Neural cell (in vitro differentiated cells): ENCODE measurements around the gene SHTN1. TPM values are rescaled to one million over a fixed set of nuclear protein-coding genes. Genes with fewer than 3 reads are reported as not detected.

Experiments used
- H2AFZ ChIP-seq: fragments of 200-600, 300-800 bp; sonication (generic), shearing (Covaris generic); 2 replicates; pipeline ENCODE4 v1.6.0; 2014; ENCODE audit warnings: low read depth, mild to moderate bottlenecking, antibody characterized with exemption, low read length, moderate library complexity
- H3F3A ChIP-seq: fragments of 200-600 bp; shearing (Covaris generic); 2 replicates; pipeline ENCODE4 v1.6.1; 2016; ENCODE audit warnings: mild to moderate bottlenecking, moderate library complexity, mixed read lengths, antibody characterized with exemption, low read length; ENCODE audit not compliant: insufficient read depth, poor library complexity, severe bottlenecking
- H3K27ac ChIP-seq: fragments of 200-600, 300-800 bp; sonication (generic), shearing (Covaris generic); 2 replicates; pipeline ENCODE4 v1.5.1; 2014; ENCODE audit warnings: mild to moderate bottlenecking, low read length, moderate library complexity
- H3K27me3 ChIP-seq: fragments of 300-800, 200-600 bp; sonication (generic), shearing (Covaris generic); 2 replicates; pipeline ENCODE4 v1.6.0; 2014; ENCODE audit warnings: mild to moderate bottlenecking, low read depth, low read length, moderate library complexity; ENCODE audit not compliant: insufficient read depth
- H3K36me3 ChIP-seq: fragments of 300-800, 200-600 bp; sonication (generic), shearing (Covaris generic); 2 replicates; pipeline ENCODE4 v1.5.1; 2014; ENCODE audit warnings: mild to moderate bottlenecking, antibody characterized with exemption, low read length, moderate library complexity; ENCODE audit not compliant: insufficient read depth
- H3K4me2 ChIP-seq: fragments of 300-800, 200-600 bp; sonication (generic), shearing (Covaris generic); 2 replicates; pipeline ENCODE4 v1.6.0; 2014; ENCODE audit warnings: mild to moderate bottlenecking, low read length
- H3K4me3 ChIP-seq: fragments of 300-800, 200-600 bp; sonication (generic), shearing (Covaris generic); 2 replicates; pipeline ENCODE4 v1.5.1; 2014; ENCODE audit warnings: mild to moderate bottlenecking, low read length, moderate library complexity
- H3K79me2 ChIP-seq: fragments of 200-600 bp; shearing (Covaris generic); replicated peaks from 2 replicates; pipeline ENCODE4 v1.6.0; 2014; ENCODE audit warnings: mild to moderate bottlenecking, low read length, moderate library complexity; ENCODE audit not compliant: insufficient read depth
- H3K9ac ChIP-seq: fragments of 300-800, 200-600 bp; sonication (generic), shearing (Covaris generic); 2 replicates; pipeline ENCODE4 v1.6.1; 2016; ENCODE audit warnings: mild to moderate bottlenecking, low read length, mixed read lengths
- H3K9me2 ChIP-seq: fragments of 200-600 bp; shearing (Covaris generic); 2 replicates; pipeline ENCODE4 v1.6.1; 2016; ENCODE audit warnings: mild to moderate bottlenecking, low read length, mixed read lengths; ENCODE audit not compliant: insufficient read depth
- H3K9me3 ChIP-seq: fragments of 200-600, 300-800 bp; sonication (generic), shearing (Covaris generic); 2 replicates; pipeline ENCODE4 v1.6.1; 2016; ENCODE audit warnings: mild to moderate bottlenecking, mixed run types, low read length, moderate library complexity, mixed read lengths
- H4K20me1 ChIP-seq: fragments of 200-600 bp; shearing (Covaris generic); 2 replicates; pipeline ENCODE4 v1.6.1; 2016; ENCODE audit warnings: mild to moderate bottlenecking, mixed run types; ENCODE audit not compliant: insufficient read depth
- EP300 ChIP-seq: fragments of 450-650 bp; conservative IDR thresholded peaks from 2 replicates; pipeline ENCODE4 v1.6.1; 2014; ENCODE audit warnings: antibody characterized with exemption, mild to moderate bottlenecking, moderate library complexity; ENCODE audit not compliant: poor library complexity, severe bottlenecking
- EZH2 ChIP-seq: fragments of 200-600, 300-800 bp; shearing (Covaris generic), sonication (generic); IDR thresholded peaks from 2 replicates; pipeline ENCODE4 v1.6.1; 2014; ENCODE audit warnings: antibody characterized with exemption, low read length, borderline replicate concordance, mild to moderate bottlenecking; ENCODE audit not compliant: insufficient read depth, poor library complexity, severe bottlenecking
- MXI1 ChIP-seq: fragments of 450-650 bp; conservative IDR thresholded peaks from 2 replicates; pipeline ENCODE4 v1.6.1; 2014; ENCODE audit warnings: antibody characterized with exemption, mild to moderate bottlenecking; ENCODE audit not compliant: poor library complexity, severe bottlenecking
- POLR2AphosphoS5 ChIP-seq: IDR thresholded peaks from 2 replicates; pipeline ENCODE4 v1.6.1; 2012
- RAD21 ChIP-seq: fragments of 450-650 bp; conservative IDR thresholded peaks from 2 replicates; pipeline ENCODE4 v1.6.1; 2014; ENCODE audit warnings: antibody characterized with exemption, mild to moderate bottlenecking, moderate library complexity
- SMC3 ChIP-seq: fragments of 450-650 bp; conservative IDR thresholded peaks from 2 replicates; pipeline ENCODE4 v1.6.1; 2014; ENCODE audit warnings: antibody characterized with exemption, mild to moderate bottlenecking, moderate library complexity; ENCODE audit not compliant: poor library complexity
- TAF1 ChIP-seq: IDR thresholded peaks from 2 replicates; pipeline ENCODE4 v1.6.1; 2012; ENCODE audit warnings: low read depth
- polyA plus RNA-seq: library from polyadenylated mRNA; depleted of rRNA; stranded (reverse); fragments of >200 nt; gene quantifications from 2 replicates; pipeline ENCODE4 v1.2.3, GENCODE V29; 2014
- TF ChIP-seq, protein P1 (sequence below): fragments of 450-650 bp; IDR thresholded peaks from 2 replicates; pipeline ENCODE4 v1.5.1; 2014; ENCODE audit warnings: antibody characterized with exemption, mild to moderate bottlenecking, moderate library complexity; ENCODE audit not compliant: poor library complexity, severe bottlenecking
- TF ChIP-seq, protein P2 (sequence below): IDR thresholded peaks from 2 replicates; pipeline ENCODE4 v1.6.1; 2012; ENCODE audit warnings: borderline replicate concordance

SHTN1 gene
- polyA plus RNA-seq, 1 donor from 2014 or later: 55.8 TPM

GRCh38 chr10:116960066-116960776 is 44.8 kb downstream of the SHTN1 start:
- Histone ChIP-seq H3K36me3 (no peaks in the 10 kb centered on the region), H4K20me1 (no peaks in the 10 kb centered on the region), H3K79me2 (no peaks in the 10 kb centered on the region), H3K9ac (no peak overlapping the region), H3K4me2 (no peak overlapping the region), H3K9me3 (no peaks in the 10 kb centered on the region), H3K9me2 (no peaks in the 10 kb centered on the region), H3K27me3 (peaks cover 17% of the 10 kb centered on the region), H3K27ac (no peak overlapping the region), H2AFZ (no peak overlapping the region), H3F3A (no peaks in the 10 kb centered on the region), H3K4me3 (no peak overlapping the region)
- no peak for TF ChIP-seq EP300
- no peak for TF ChIP-seq RAD21
- no peak for TF ChIP-seq EZH2
- TF ChIP-seq, protein P1, sequence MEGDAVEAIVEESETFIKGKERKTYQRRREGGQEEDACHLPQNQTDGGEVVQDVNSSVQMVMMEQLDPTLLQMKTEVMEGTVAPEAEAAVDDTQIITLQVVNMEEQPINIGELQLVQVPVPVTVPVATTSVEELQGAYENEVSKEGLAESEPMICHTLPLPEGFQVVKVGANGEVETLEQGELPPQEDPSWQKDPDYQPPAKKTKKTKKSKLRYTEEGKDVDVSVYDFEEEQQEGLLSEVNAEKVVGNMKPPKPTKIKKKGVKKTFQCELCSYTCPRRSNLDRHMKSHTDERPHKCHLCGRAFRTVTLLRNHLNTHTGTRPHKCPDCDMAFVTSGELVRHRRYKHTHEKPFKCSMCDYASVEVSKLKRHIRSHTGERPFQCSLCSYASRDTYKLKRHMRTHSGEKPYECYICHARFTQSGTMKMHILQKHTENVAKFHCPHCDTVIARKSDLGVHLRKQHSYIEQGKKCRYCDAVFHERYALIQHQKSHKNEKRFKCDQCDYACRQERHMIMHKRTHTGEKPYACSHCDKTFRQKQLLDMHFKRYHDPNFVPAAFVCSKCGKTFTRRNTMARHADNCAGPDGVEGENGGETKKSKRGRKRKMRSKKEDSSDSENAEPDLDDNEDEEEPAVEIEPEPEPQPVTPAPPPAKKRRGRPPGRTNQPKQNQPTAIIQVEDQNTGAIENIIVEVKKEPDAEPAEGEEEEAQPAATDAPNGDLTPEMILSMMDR: no peak
- no peak for TF ChIP-seq SMC3
- TF ChIP-seq TAF1: no peak
- TF ChIP-seq MXI1: no peak
- no peak for TF ChIP-seq POLR2AphosphoS5
- TF ChIP-seq, protein P2, sequence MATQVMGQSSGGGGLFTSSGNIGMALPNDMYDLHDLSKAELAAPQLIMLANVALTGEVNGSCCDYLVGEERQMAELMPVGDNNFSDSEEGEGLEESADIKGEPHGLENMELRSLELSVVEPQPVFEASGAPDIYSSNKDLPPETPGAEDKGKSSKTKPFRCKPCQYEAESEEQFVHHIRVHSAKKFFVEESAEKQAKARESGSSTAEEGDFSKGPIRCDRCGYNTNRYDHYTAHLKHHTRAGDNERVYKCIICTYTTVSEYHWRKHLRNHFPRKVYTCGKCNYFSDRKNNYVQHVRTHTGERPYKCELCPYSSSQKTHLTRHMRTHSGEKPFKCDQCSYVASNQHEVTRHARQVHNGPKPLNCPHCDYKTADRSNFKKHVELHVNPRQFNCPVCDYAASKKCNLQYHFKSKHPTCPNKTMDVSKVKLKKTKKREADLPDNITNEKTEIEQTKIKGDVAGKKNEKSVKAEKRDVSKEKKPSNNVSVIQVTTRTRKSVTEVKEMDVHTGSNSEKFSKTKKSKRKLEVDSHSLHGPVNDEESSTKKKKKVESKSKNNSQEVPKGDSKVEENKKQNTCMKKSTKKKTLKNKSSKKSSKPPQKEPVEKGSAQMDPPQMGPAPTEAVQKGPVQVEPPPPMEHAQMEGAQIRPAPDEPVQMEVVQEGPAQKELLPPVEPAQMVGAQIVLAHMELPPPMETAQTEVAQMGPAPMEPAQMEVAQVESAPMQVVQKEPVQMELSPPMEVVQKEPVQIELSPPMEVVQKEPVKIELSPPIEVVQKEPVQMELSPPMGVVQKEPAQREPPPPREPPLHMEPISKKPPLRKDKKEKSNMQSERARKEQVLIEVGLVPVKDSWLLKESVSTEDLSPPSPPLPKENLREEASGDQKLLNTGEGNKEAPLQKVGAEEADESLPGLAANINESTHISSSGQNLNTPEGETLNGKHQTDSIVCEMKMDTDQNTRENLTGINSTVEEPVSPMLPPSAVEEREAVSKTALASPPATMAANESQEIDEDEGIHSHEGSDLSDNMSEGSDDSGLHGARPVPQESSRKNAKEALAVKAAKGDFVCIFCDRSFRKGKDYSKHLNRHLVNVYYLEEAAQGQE: no peak

DNA sequence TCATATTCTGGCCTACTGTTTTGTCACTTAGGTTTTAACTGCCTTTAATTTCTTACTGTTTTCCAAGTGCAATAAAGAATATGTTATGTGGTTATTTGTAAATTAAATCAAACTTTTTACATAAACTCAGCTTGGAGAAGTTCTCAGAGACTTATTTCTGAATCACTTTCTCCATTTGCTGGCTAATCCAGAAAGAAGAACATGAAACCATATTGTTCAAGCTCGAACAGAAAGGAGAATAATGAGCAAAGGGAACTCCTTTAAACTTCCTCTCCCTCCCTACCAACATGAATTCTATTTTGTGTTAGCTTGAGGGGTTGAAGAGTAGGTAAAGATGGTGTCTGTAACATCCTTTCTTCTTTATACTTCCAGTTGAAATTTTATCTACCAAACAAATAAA is 52.3 kb downstream of the SHTN1 start:
- no peak overlapping the region for H3K4me3 ChIP-seq
- H3K27ac ChIP-seq: no peak overlapping the region
- H3K36me3 ChIP-seq: peaks cover 7% of the 10 kb centered on the region
- no peaks in the 10 kb centered on the region for H3K9me2 ChIP-seq
- H3K27me3 ChIP-seq: peaks cover 6% of the 10 kb centered on the region
- no peaks in the 10 kb centered on the region for H3F3A ChIP-seq
- no peaks in the 10 kb centered on the region for H3K9me3 ChIP-seq
- H4K20me1 ChIP-seq: no peaks in the 10 kb centered on the region
- no peaks in the 10 kb centered on the region for H3K79me2 ChIP-seq
- H3K9ac ChIP-seq: no peak overlapping the region
- H3K4me2 ChIP-seq: no peak overlapping the region
- H2AFZ ChIP-seq: no peak overlapping the region
- TF ChIP-seq, protein P2: no peak
- no peak for TF ChIP-seq MXI1
- no peak for TF ChIP-seq EP300
- TF ChIP-seq EZH2: no peak
- TF ChIP-seq TAF1: no peak
- no peak for TF ChIP-seq POLR2AphosphoS5
- TF ChIP-seq, protein P1: no peak
- TF ChIP-seq SMC3: no peak
- TF ChIP-seq RAD21: no peak
